GM12874 (cell line): ENCODE results near the gene NOD1.
A peak's percentile ranks its signal among the peaks of the same experiment; 100 is the strongest.

Experiments
- CTCF ChIP-seq: IDR thresholded peaks from 2 replicates; pipeline ENCODE4 v1.5.1; 2011; ENCODE audit warnings: low read depth, mild to moderate bottlenecking, control low read depth, low read length, moderate library complexity; ENCODE audit not compliant: insufficient read depth

Gene NOD1

DNA sequence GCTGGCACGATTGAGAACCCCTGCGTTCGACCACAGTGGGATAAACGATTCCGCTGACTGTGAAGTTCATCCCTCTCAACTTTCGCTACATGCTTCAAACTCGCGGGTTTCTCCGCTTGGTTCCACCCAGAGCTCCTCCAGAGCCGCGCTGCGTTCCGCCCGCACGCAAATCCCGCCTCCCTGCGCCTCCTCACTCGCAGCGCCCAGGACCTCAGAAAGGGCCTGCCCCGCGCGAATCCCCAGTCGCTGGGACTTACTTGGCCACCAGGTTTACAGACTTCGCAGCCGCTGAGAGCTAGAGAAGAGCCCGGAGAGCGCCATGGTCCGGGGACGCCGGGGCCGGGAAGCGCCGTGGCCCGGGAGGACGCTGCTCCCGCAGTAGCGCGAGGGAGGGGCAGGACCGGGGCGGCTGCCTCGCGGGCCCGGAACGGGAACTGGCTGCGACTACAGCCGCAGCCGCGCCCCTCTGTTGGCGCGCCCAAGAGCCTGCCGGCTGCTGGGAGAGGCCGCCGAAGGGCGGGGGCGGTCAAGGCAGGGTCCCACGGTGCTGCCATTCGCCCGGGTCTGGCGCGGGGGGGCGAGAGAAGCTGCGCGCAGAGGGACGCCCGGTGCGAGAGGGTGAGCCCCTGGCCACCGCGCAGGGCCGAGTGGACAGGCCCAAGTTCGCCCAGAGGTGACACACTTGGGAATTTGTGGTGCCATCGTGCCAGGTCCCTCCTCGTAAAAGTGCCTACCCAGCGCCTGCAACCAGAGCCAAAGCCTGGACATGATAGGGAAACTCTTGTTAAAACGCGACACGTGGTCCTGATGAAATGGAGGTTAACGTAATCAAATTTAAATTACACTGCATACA is at the start of gene NOD1:
TSS of gene NOD1 (minus strand) at position 436 of the 853 bp plus-strand sequence. CDS start 21,863 bp downstream, outside the sequence.
- 0 out of 2 replicates have a peak, but pooled peaks have one; percentile 7 for TF ChIP-seq CTCF

- TF ChIP-seq CTCF = no peak
Measured at GRCh38 chr7:30526163-30526562, 47.6 kb upstream of the NOD1 start.

GRCh38 chr7:30525429-30525828 is 46.8 kb upstream of the NOD1 start:
- no peak for TF ChIP-seq CTCF

DNA sequence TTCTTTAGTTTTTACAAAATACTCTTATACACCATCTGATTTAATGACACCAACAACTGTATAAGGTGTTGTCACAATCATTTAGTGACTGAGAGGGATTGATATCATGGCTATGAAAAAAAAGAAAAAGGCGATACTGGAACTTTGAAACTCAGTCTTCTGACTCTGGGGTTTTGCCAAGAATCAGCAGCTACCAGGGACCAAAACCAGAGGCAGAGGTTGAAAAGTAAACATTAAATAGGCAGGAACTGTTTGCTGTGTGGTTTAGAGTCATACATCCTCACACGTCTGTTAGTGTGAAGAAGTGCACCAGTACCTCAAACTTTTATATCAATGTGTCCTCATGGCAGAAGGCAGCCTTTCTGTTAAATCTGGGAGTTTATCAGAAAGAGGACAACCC is 46.0 kb upstream of the NOD1 start:
- TF ChIP-seq CTCF = no peak

- no peak for TF ChIP-seq CTCF
Measured at GRCh38 chr7:30523466-30523865, 44.9 kb upstream of the NOD1 start.

GRCh38 chr7:30522159-30522558 is 43.6 kb upstream of the NOD1 start:
- TF ChIP-seq CTCF = no peak

DNA sequence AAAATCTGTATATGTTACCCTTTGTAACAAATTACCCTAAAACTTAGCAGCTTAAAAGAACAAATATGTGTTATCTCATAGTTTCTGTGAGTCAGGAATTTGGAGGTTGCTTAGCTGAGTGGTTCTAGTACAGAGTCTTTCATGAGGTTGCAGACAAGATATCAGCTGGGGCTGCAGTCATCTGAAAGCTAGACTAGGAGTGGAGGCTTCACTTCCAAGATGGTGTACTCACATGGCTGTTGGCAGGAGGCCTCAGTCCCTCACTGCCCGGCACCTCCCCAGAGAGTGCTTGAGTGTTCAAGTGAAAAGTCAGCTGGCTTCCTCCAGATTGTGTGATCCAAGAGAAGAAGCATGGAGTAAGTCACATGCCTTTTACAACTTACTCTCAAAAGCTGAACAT is 42.9 kb upstream of the NOD1 start:
- no peak for TF ChIP-seq CTCF
